Activated naive CD8-positive, alpha-beta T cell treated with anti-CD3 and anti-CD28 coated beads, Interleukin-2, amount 50 U/mL, for 24 hours (primary cell): Measurements from ENCODE around the gene KAT6B.
"Not testable (repeated sequence)": the region's sequence is repeated elsewhere in the genome, so short reads cannot be mapped to it uniquely, and the experiment has no call there.

ENCODE experiments used
- ATAC-seq: fragments of 150-1000 bp; cut with Tn5 transposase; one replicate; pipeline ENCODE4 v1.10.0; 2021
- DNase-seq: peaks from one replicate; pipeline ENCODE4 v3.0.0; 2021
- H3K27ac Mint-ChIP-seq: one replicate; pipeline ENCODE4 v1.8.0; 2021; ENCODE audit warnings: mild to moderate bottlenecking, mixed read lengths
- H3K27me3 Mint-ChIP-seq: one replicate; pipeline ENCODE4 v1.8.0; 2021; ENCODE audit warnings: mixed read lengths
- H3K36me3 Mint-ChIP-seq: one replicate; pipeline ENCODE4 v1.8.0; 2021; ENCODE audit warnings: low read depth, mixed read lengths
- H3K4me1 Mint-ChIP-seq: one replicate; pipeline ENCODE4 v1.8.0; 2021; ENCODE audit warnings: mixed read lengths
- H3K4me3 Mint-ChIP-seq: one replicate; pipeline ENCODE4 v1.8.0; 2021; ENCODE audit warnings: mild to moderate bottlenecking, moderate library complexity, mixed read lengths
- H3K9me3 Mint-ChIP-seq: one replicate; pipeline ENCODE4 v1.8.0; 2021; ENCODE audit warnings: mixed read lengths

The KAT6B gene

GRCh38 chr10:74901301-74901700 lies 74.9 kb downstream of the KAT6B start:
- no peak overlapping the region for H3K27ac Mint-ChIP-seq
- no peaks in the 10 kb centered on the region for H3K27me3 Mint-ChIP-seq
- ATAC-seq (peak; percentile 74), DNase-seq (no peak)
- no peaks in the 10 kb centered on the region for H3K36me3 Mint-ChIP-seq
- no peaks in the 10 kb centered on the region for H3K9me3 Mint-ChIP-seq
- no peak overlapping the region for H3K4me3 Mint-ChIP-seq
- peaks cover 63% of the 10 kb centered on the region for H3K4me1 Mint-ChIP-seq

GRCh38 chr10:74901867-74902450 lies 75.6 kb downstream of the KAT6B start:
- Mint-ChIP-seq H3K4me1 (peaks cover 60% of the 10 kb centered on the region), H3K27me3 (no peaks in the 10 kb centered on the region), H3K27ac (no peak overlapping the region), H3K36me3 (no peaks in the 10 kb centered on the region), H3K4me3 (no peak overlapping the region), H3K9me3 (no peaks in the 10 kb centered on the region)
- DNase-seq (no peak), ATAC-seq (no peak)

DNA sequence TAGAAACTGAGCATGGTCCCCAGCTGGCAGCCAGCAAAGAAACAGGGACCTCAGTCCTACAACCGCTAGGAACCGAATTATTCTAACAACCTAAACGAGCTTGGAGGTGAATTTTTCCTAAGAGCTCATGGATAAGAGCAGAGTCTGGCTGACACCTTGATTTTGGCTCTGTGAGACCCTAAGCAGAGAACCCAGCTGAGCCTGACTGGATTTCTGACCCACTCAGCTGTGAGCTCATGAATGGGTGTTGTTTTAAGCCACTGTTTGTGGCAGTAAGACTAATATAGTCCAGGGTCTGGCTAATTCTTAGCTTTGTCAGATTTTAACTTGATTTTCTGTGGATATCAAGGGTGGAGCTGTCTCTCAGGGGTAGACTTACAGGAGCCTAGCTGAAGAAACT lies 77.1 kb downstream of the KAT6B start:
- H3K36me3 Mint-ChIP-seq: no peaks in the 10 kb centered on the region
- no peak overlapping the region for H3K4me3 Mint-ChIP-seq
- H3K9me3 Mint-ChIP-seq: no peaks in the 10 kb centered on the region
- H3K27me3 Mint-ChIP-seq: no peaks in the 10 kb centered on the region
- no peak for DNase-seq
- no peak overlapping the region for H3K27ac Mint-ChIP-seq
- ATAC-seq: no peak
- H3K4me1 Mint-ChIP-seq: peaks cover 46% of the 10 kb centered on the region

DNA sequence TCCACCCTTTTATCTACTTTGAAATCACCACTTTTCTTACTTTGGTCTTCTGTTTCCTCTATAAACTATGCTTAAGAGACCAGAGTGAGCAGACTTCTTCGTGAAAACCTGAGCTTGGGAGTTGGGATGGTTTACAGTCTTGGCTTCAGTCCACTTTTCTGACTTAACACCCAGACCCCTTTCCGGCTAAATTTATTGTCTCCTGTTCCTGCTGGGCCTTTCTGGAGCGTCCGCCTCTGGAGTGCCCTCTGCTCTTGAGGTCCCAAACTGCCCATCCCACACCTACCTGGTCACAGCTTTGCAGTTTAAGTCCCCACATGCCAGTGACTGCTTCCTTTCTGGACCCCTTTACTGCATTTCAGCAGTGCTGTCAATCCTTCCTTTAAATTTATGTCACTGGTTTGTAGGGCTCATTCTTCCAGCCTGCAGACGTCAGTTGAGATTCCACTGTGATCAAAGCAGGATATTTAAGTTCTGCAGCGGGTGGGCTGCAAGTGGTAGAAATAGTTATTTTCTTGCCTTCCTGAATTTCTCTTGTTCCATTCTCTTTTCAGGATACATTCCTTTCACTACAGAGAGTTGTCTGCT lies 80.3 kb downstream of the KAT6B start:
- Mint-ChIP-seq H3K27ac (no peak overlapping the region), H3K4me3 (no peak overlapping the region), H3K4me1 (peaks cover 33% of the 10 kb centered on the region), H3K36me3 (no peaks in the 10 kb centered on the region), H3K27me3 (no peaks in the 10 kb centered on the region), H3K9me3 (no peaks in the 10 kb centered on the region)
- ATAC-seq (no peak), DNase-seq (no peak)

DNA sequence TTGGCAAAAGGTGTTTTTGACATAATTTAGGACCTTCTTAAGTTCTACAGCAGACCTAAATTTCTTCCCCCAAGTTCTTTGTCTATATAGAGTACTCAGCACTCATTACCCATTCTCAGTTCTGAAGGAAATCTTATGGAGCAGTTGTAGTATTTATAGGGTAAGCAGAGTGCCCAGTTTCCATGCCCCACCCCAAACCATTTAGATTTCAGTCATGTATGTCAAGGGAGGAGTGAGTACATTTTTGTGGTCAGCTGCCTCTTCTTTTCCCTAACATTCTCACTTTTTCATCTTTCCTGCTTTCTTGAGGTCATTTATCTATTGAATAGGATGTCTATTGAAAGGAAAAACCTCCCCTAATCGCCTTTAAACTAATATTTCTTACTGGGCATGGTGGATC lies 83.3 kb downstream of the KAT6B start:
- Mint-ChIP-seq H3K9me3 (no peaks in the 10 kb centered on the region), H3K4me1 (peaks cover 34% of the 10 kb centered on the region), H3K4me3 (no peak overlapping the region), H3K36me3 (no peaks in the 10 kb centered on the region), H3K27me3 (no peaks in the 10 kb centered on the region), H3K27ac (no peak overlapping the region)
- DNase-seq: no peak
- ATAC-seq: no peak

DNA sequence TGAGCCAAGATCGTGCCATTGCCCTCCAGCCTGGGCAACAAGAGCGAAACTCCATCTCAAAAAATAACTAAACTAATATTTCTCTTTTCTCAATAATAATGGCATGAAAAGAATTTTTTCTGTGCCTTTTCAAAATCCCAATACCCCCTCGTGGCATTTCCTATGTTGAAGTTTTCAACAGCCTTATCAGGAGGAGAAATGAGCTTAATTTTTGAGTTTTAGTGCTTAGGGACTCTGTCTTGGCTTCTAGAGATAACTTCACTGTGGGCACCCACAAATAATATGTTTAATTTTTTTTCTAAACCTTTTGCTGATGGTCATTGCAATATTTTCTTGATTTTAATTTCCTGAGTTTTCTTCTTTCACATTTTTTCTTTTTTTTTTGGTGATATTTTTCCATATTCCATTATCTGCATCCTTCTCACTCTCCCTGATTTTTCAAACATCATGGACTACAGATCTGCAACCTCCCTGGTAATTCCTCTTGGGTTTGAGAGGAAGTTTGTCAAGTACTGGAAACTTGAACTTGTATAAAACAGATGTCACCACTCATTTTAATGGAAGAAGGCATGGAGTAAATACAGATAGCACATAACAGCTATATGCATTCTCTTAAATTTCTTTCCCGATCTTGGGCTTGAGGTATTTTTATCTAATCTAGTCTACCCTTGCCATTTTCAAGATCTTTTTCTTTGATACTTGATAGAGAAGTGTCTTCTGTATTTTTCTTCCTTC lies 84.0 kb downstream of the KAT6B start:
- DNase-seq (no peak), ATAC-seq (no peak)
- H3K4me1 Mint-ChIP-seq: peaks cover 37% of the 10 kb centered on the region
- H3K27me3 Mint-ChIP-seq: no peaks in the 10 kb centered on the region
- no peak overlapping the region for H3K4me3 Mint-ChIP-seq
- no peaks in the 10 kb centered on the region for H3K36me3 Mint-ChIP-seq
- H3K9me3 Mint-ChIP-seq: no peaks in the 10 kb centered on the region
- H3K27ac Mint-ChIP-seq: no peak overlapping the region

DNA sequence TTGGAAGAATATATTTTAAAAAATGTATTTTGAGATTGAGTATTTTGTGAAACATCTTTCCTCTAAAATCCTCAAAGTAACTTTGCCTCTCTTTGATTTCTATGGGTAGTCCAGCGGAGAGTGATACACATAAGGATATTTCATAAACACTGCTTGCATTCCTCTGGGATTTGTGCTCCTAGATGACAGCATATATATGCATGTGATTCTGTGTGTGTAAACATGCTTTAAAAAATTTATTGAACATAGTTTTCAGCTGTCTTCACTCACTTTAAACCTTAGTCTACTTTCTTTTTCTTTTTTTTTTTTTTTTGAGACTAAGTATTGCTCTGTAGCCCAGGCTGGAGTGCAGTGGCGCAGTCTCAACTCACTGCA lies 84.6 kb downstream of the KAT6B start:
- Mint-ChIP-seq H3K9me3 (no peaks in the 10 kb centered on the region), H3K4me3 (no peak overlapping the region), H3K4me1 (peaks cover 40% of the 10 kb centered on the region), H3K27me3 (no peaks in the 10 kb centered on the region), H3K36me3 (no peaks in the 10 kb centered on the region), H3K27ac (no peak overlapping the region)
- no peak for ATAC-seq
- DNase-seq: no peak

DNA sequence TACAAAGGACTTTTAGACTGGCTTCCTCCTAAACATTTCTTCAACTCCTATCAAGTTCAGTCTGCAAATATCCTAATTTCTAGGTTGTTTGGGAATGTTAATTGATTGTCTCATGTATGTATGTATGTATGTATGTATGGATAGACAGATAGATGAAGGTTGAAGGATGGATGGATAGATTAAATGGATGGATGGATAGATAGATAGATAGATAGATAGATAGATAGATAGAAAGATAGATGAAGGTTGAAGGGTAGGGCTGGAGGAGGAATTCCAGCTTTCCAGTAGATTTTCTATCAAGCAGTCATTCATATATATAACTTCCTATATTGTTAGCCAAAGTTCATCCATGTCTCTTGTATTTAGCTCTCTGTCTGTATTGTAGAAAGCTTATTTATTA lies 85.8 kb downstream of the KAT6B start:
- no peak overlapping the region for H3K4me3 Mint-ChIP-seq
- no peaks in the 10 kb centered on the region for H3K9me3 Mint-ChIP-seq
- no peaks in the 10 kb centered on the region for H3K27me3 Mint-ChIP-seq
- H3K36me3 Mint-ChIP-seq: no peaks in the 10 kb centered on the region
- DNase-seq (no peak), ATAC-seq (no peak)
- peaks cover 39% of the 10 kb centered on the region for H3K4me1 Mint-ChIP-seq
- H3K27ac Mint-ChIP-seq: no peak overlapping the region

GRCh38 chr10:74912682-74913081 lies 86.3 kb downstream of the KAT6B start:
- Mint-ChIP-seq H3K27me3 (no peaks in the 10 kb centered on the region), H3K9me3 (no peaks in the 10 kb centered on the region), H3K4me3 (no peak overlapping the region), H3K4me1 (peaks cover 41% of the 10 kb centered on the region), H3K27ac (no peak overlapping the region), H3K36me3 (peaks cover 1% of the 10 kb centered on the region)
- DNase-seq (no peak), ATAC-seq (no peak)

DNA sequence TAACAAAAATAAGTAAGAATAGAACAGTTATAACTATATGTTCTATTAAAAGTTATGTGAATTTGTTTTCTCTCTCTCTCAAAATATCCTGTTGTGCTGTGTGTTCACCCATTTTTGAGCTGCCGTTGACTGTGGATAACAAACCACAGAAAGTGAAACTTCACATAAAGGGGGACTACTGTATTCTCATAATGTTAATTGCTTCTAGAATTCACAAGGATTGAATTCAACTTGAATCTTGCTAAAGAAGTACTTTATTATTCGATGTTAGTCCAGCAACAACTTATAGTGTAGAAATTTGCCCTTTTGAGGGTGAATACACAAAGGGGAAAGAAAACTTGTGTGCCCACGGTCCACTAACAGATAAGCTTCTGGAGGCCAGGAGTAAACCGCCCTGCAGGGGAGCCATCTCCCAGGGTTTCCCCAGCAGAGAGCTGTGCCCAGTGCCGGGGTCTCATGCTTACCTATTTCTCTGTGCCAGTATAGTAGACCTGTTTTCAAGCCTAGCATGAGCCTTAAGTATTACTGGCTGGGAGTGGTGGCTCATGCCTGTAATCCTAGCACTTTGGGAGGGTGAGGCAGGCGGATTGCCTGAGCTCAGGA lies 87.1 kb downstream of the KAT6B start:
- DNase-seq (no peak), ATAC-seq (no peak)
- no peak overlapping the region for H3K27ac Mint-ChIP-seq
- peaks cover 41% of the 10 kb centered on the region for H3K4me1 Mint-ChIP-seq
- H3K36me3 Mint-ChIP-seq: peaks cover 1% of the 10 kb centered on the region
- peak overlapping the region; percentile 52 for H3K4me3 Mint-ChIP-seq
- H3K27me3 Mint-ChIP-seq: no peaks in the 10 kb centered on the region
- no peaks in the 10 kb centered on the region for H3K9me3 Mint-ChIP-seq

- H3K4me3 Mint-ChIP-seq: no peak overlapping the region
Observed at GRCh38 chr10:74916283-74916682, 89.9 kb downstream of the KAT6B start.

DNA sequence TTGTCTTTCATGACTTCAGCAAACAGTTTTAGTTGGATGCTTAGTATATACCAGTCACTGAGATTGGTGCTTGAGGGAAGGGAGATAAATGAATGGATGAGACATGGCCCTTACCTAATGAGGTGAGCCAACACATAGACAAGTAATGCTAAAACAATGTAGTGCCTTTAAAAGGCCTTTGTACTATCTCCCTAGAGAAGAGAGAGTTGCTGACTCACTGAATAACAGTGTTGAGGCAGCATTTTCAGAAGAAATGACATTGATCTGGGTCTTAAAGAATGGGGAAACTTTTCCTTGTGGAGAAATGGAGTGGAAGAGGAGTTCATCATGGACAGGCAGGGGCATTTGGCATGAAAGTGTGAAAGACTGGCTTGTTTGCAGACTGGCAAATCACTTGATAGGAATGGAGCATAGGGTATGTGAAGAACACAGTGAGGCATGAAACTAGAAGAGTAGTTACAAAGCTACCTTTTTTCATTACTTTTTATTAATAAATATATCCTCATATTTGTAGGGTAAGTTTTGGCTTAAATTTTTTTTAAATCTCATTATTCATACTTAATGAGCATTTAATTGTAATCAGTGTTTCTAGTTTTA lies 91.2 kb downstream of the KAT6B start:
- no peak for DNase-seq
- peaks cover 4% of the 10 kb centered on the region for H3K9me3 Mint-ChIP-seq
- ATAC-seq: no peak

More at GRCh38 chr10:74916283-74916682, 89.9 kb downstream of the KAT6B start:
- Mint-ChIP-seq H3K27ac (no peak overlapping the region), H3K4me1 (peaks cover 32% of the 10 kb centered on the region), H3K9me3 (peaks cover 4% of the 10 kb centered on the region), H3K36me3 (peaks cover 12% of the 10 kb centered on the region), H3K27me3 (no peaks in the 10 kb centered on the region)
- no peak for ATAC-seq
- no peak for DNase-seq

GRCh38 chr10:74919671-74920070 lies 93.3 kb downstream of the KAT6B start:
- no peak overlapping the region for H3K27ac Mint-ChIP-seq
- no peak for DNase-seq
- H3K4me1 Mint-ChIP-seq: peaks cover 34% of the 10 kb centered on the region
- H3K36me3 Mint-ChIP-seq: peaks cover 12% of the 10 kb centered on the region
- no peak for ATAC-seq
- H3K4me3 Mint-ChIP-seq: no peak overlapping the region
- peaks cover 4% of the 10 kb centered on the region for H3K9me3 Mint-ChIP-seq
- H3K27me3 Mint-ChIP-seq: no peaks in the 10 kb centered on the region

More for the DNA sequence above, 91.2 kb downstream of the KAT6B start:
- H3K4me3 Mint-ChIP-seq: no peak overlapping the region
- no peak overlapping the region for H3K27ac Mint-ChIP-seq
- H3K27me3 Mint-ChIP-seq: no peaks in the 10 kb centered on the region
- peaks cover 29% of the 10 kb centered on the region for H3K4me1 Mint-ChIP-seq
- peaks cover 12% of the 10 kb centered on the region for H3K36me3 Mint-ChIP-seq

DNA sequence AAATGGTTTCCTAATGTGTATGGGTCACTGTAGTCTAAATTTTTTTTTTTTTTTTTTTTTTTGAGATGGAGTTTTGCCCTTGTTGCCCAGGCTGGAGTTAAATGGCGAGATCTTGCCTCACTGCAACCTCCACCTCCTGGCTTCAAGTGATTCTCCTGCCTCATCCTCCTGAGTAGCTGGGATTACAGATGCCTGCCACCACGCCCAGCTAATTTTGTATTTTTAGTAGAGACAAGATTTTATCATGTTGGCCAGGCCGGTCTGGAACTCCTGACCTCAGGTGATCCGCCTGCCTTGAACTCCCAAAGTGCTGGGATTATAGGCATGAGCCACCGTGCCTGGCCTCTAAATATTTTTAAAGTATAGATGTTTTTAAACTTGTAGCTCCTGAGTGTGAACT lies 94.7 kb downstream of the KAT6B start:
- not testable (repeated sequence) for ATAC-seq, H3K27ac Mint-ChIP-seq
- H3K4me1 Mint-ChIP-seq: peaks cover 35% of the 10 kb centered on the region

DNA sequence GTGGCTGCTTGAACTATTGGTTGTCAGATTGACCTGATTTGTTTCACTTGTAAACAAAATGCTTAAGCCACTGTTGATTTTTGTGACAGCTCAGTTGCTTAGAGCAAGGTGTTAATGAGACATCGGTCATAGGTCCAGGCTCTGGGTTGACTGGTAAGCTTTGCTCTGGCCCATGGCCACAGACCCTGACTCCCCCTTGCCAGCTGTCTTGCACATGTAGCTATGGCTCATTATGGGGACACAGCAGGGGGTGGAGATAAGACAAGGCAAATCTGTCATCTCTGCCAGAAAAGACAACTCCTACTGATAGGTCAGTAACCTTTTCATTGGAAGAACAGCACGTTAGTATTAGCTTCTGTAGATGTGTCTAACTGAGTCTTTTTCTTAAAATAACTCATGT lies 95.3 kb downstream of the KAT6B start:
- no peak overlapping the region for H3K4me3 Mint-ChIP-seq
- DNase-seq (no peak), ATAC-seq (no peak)
- H3K36me3 Mint-ChIP-seq: peaks cover 12% of the 10 kb centered on the region
- no peaks in the 10 kb centered on the region for H3K27me3 Mint-ChIP-seq
- H3K9me3 Mint-ChIP-seq: peaks cover 4% of the 10 kb centered on the region
- H3K27ac Mint-ChIP-seq: no peak overlapping the region
- peaks cover 32% of the 10 kb centered on the region for H3K4me1 Mint-ChIP-seq

More for the DNA sequence above, 94.7 kb downstream of the KAT6B start:
- not testable (repeated sequence) for DNase-seq, H3K9me3 Mint-ChIP-seq, H3K4me3 Mint-ChIP-seq, H3K27me3 Mint-ChIP-seq
- peaks cover 12% of the 10 kb centered on the region for H3K36me3 Mint-ChIP-seq
